Kidney capillary endothelial cell (primary cell): ENCODE results near the gene ZFYVE27.
A peak's percentile ranks its signal among the peaks of the same experiment; 100 is the strongest.

Source experiments
- DNase-seq: peaks from one replicate; pipeline ENCODE4 v3.0.0-alpha.2; 2018; ENCODE audit warnings: low spot score

The ZFYVE27 gene

GRCh38 chr10:97771055-97771891 lies 34.3 kb downstream of the ZFYVE27 start:
- DNase-seq, result peak; percentile 17

DNA sequence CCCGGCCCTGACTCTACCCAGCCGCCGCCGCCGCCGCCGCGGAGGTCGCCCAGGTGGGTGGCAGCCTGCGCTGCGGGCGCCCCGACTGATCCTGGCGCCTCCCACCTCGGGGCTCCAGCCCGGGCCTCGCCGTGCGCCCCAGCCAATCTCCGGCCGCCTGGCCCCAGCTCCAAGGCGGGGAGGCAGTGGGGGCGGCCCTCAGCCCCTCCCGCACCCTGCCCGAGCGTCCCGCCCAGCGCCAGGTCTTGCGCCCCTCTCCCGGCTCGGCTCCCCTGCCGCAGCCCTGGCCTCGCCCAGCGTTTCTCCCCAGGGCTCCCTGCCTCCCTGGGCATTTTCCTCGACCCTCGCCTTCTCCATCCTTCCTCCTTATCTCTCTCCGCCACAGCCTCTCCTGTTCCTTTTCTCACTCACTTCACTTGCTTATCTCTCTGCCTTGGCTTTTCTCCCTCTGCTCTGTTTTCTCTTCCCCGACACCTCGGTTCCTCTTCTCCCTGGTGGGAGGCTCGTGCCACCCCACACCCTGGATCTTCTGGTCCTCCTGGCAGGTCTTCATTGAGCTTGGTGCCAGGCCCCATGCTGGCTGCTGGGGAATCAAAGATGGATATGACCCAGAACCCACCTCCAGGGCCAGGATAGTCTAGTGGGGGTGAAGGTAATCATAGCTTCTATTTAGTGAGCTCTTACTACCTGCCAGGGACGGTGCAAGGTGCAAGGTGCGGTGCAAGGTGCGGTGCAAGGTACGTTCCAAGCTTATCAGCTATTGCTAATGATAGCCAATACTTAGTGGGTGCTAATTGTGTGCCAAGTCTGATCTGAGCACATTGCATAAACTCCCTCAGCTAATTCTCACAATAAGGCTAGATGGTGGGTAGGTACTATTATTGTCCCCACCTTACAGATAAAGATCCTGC lies 35.2 kb downstream of the ZFYVE27 start, which contains the start of gene SFRP5:
Gene SFRP5, minus strand, starts transcription at position 87 of the 911 bp plus-strand sequence. CDS start 166 bp downstream, outside the sequence.
- DNase-seq, result no peak

DNA sequence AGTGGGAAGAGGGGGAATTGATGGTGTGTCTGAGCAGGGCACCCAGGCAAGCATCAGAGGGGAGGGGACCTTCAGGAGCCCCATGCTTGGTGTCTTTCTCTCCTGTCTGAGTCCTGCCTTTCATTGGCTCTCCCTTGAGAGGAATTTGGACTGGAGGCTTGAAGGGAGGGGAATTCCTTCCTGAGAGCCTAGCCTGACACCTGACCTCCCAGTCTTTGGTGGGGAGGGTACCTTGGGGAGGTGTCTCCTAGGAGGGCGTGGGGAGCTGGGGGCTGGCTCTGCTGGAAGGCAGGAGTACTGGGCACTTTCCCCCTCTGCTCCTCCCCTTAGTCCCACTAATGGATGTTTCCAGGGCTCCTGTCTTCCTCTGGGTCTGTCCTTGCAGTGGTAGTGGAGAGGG lies 36.2 kb downstream of the ZFYVE27 start:
- no peak for DNase-seq

DNA sequence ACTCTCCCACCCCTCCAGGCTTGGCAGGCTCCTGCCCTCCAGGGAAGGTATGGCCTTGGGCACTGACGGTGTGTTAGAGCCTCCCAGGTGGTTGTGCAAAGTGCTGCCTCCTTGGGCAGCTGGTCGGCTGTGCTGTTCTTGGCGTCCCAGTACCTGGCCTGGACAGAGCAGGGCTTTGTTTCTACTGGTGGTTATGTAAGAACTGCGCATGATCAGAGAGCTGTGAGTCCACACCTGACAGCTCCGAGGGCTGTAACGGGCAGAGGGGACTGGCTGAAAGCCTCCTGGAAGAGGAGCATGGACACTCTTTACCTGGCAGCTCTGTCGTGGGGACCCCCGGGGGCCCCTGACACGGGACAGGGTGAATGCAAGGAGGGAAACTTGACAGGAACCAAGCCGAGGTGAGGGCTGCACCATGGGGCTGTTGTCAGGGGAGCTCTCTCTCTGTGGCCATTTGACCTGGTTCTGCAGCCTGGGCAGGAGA lies 37.9 kb downstream of the ZFYVE27 start:
- DNase-seq, result no peak

- no peak for DNase-seq
These were observed 40.2 kb downstream of the ZFYVE27 start for GRCh38 chr10:97777143-97777542.

DNA sequence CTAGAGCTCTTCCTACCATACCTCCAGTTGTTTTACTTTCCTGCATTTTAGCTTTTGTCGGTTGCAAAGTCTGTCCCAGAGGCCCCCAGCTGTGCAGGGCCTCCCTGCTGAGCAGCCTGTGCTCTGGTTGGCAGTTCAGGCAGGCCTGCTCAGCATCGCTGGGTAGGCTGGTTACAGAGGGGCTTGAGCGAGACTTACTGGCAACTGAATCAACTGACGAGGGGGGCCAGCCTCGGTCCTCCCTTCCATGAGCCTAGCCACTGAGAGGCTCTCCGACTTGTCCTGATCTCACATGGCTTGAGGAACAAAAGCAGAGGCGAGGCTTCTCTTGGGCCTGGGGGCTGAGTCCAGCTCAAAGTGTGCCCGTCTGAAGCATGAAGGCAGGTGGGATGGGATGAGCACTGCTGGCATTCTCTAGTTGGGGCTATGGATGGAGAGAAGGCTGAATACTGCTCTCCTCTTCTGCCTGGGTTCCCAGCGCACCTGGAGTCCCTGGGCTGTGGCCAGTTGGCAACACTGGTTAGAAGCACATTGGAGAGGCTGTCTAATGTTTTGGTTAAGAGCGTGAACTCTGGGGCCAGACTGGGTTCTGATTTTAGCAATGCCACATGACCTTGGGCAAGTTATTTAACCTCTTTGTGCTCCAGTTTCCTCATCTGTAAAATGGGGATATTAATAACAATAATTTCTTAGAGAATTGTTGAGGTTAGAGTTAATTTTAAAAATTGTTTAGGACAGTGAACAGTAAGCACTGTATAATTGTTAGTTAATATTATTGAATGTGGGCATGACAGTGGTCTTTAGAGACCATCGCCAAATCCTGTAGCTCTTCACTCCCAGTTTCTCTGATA lies 41.7 kb downstream of the ZFYVE27 start:
- no peak for DNase-seq

- no peak for DNase-seq
These were observed 42.6 kb downstream of the ZFYVE27 start for GRCh38 chr10:97779492-97779891.

- DNase-seq, result no peak
These were observed 43.0 kb downstream of the ZFYVE27 start for GRCh38 chr10:97779975-97780374.

- DNase-seq, result no peak
These were observed 44.1 kb downstream of the ZFYVE27 start for GRCh38 chr10:97780841-97781617.

DNA sequence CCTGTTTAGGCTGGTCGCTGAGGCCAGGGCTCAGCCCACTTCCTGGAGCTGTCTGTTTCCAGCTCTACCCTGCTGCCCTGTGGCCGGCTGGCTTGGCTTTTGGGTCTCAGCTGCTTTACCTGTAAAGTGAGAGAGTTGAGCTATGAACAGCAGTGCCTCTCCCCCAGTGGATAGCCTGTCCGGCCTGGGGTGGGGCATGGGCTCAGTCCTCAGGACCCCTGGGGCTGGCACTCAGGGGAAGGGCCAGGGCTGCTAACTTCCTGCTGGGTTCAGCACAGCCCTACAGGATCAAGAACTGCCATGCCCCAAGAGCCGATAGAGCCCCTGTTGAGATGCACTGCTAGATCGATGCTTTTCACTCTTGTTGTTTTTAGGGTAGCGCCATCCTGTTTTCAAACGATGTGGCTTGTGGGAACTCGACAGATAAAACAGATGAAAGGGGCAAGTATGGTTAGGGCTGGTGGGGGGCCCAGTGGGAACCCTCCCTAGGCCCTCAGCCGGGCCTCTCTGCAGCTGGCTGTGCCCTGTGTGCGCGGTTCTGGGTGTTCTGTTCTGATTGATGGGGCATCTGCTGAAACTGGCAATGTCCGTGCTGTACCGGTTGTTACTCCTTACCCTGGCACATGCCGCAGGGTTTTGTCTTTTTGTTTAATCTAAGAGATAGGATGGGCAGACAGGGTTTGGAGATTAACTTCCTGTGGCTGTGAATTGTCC lies 44.8 kb downstream of the ZFYVE27 start:
- DNase-seq, result no peak

DNA sequence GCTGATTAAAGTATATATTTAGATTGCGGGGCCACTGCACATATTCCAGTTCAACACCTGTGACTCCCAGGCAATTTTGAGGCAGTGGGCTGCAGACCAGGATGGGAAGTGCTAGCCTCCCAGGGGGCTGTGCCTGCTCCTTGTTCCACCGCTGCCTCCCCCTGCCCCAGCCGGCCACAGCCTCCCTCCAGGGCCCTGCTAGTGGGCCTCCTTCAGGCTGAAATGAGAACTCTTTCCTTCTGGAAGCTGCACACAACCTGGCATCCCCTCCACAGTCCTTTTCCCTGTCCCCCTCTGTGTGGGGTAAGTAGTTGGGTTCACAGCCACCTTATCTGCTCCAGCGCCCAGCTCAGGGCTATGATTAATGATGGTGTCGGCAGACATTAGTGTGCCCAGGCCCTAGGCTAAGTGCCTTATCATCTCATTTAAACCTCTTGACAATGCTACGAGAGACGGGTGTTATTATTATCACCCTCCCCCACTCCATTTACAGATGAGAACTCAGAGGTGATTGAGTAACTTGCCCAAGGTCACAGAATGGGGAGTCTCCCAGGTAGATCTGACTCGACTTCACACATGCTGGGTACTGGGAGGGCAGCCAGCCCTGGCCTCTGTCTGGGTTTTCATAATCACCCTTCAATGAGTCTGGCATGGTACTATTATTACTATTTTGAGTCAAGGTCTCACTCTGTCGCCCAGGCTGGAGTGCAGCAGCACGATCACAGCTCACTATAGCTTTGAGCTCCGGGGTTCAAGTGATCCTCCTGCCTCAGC lies 45.7 kb downstream of the ZFYVE27 start:
- no peak for DNase-seq

GRCh38 chr10:97784200-97784810 lies 47.4 kb downstream of the ZFYVE27 start:
- DNase-seq, result no peak

DNA sequence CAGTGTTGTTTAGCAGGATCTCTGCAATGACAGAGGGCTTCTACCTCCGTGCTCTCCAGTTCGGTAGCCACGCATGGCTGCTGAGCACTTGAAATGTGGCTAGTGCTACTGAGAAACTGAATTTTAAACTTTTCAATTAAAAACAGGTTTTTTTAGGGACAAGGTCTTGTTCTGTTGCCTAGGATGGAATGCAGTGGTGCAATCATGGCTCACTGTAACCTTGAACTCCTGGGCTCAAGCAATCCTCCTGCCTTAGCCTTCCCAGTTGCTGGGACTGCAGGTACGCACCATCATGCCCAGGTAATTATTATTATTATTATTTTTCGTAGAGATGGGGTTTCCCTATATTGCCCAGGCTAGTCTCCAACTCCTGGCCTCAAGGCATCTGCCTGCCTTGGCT lies 48.3 kb downstream of the ZFYVE27 start:
- no peak for DNase-seq

- no peak for DNase-seq
These were observed 48.8 kb downstream of the ZFYVE27 start for GRCh38 chr10:97785731-97786130.

DNA sequence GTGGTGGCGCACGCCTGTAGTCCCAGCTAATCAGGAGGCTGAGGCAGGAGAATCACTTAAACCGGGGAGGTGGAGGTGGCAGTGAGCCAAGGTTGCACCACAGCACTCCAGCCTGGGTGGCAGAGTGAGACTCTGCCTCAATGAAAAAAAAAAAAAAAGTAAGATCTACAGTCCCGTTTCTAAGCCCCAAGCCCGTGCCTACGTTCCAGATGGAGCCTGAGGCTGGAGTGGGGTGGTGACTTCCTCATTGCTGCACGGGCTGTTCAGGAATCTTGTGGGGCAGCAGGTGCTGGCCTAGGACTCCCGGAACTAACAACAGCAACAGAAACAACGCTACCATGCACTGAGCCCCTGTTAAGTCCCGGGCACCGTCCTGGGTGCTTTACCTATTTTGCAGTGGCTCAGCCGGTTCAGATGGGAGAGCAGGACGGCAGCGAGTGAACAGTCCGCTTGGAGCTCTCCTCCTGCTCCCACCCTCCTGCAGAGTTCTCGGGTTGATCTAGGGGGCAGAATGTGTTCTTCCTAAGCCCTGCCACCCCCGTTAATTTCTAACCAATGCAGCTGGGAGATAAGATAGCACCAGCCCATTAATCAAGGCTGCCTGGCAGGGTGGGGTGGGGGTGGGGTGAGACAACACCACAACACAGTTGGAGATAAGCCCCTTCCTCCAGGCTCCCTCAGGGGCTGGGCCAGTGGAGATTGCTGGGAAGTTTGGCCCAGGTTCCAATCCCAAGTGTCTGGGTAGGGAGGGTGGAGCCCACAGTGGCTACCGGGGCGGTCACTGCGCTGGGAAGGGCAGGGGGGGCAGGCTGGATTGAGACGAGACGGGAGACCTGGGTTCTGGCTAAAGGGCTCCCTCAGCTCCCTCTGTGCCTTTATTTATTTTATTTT lies 51.9 kb downstream of the ZFYVE27 start:
- DNase-seq, result no peak

DNA sequence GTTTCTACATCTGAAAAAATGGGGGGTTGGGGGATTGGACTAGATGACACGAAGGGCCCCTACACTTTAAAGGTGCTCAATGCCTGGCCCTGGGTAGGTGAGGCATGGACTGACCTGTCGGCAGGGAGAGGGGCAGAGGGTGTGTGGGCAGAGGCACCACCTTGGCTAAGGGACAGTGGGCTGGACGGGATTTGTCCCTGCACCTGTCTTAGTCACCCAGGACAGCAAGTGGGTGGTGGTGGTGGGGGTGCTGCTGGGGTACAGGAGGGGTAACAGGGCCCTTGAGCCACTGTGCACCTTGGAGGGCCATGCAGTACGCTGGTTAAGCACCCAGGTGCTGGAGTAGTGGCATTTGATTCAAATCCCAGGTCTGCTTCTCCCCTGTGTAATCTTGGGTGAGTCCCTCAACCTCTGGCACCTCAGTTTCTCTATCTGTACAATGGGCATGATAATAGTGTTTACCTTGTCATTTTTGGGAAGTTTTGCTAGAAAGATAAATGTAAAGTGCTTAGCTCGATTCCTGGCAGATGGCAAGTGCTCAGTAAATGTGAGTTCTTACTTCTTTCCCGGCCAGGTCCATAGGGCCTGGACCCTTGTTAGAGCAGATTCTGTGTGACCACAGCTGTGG lies 53.0 kb downstream of the ZFYVE27 start:
- DNase-seq, result no peak
